Measurements from ENCODE around the gene DOCK4.

- TF ChIP-seq CTCF (IDR thresholded peaks at IDR 0.05) (no peak), PBX3 (IDR thresholded peaks at IDR 0.05) (no peak), HMGXB4 (CRISPR knock-in tag; IDR thresholded peaks at IDR 0.05; ENCODE audit: borderline replicate concordance) (no peak), CEBPB (IDR thresholded peaks at IDR 0.05) (no peak), KDM1A (IDR thresholded peaks at IDR 0.05; ENCODE audit: low read depth) (no peak), RFX5 (IDR thresholded peaks at IDR 0.05) (no peak), POLR2A (IDR thresholded peaks at IDR 0.05; ENCODE audit: low read length) (no peak), JUN (IDR thresholded peaks at IDR 0.05) (no peak)
Measured at GRCh38 chr7:112176241-112176640, 30.0 kb downstream of the DOCK4 start.
